KMS-11 (cell line): Measurements from ENCODE around the gene TSNAXIP1.

Experiments
- H2AFZ ChIP-seq: fragments of 200-600 bp; sonication (generic); 2 replicates; pipeline ENCODE4 v1.6.1; 2016; ENCODE audit warnings: antibody characterized with exemption, mixed run types, low read depth
- H3K27ac ChIP-seq: fragments of 200-600 bp; sonication (generic); 2 replicates; pipeline ENCODE4 v1.6.1; 2016; ENCODE audit warnings: mild to moderate bottlenecking, mixed run types
- H3K27me3 ChIP-seq: fragments of 200-600 bp; sonication (generic); 2 replicates; pipeline ENCODE4 v1.6.1; 2017; ENCODE audit warnings: mild to moderate bottlenecking, low read depth, mixed run types, moderate library complexity; ENCODE audit not compliant: insufficient read depth
- H3K36me3 ChIP-seq: fragments of 200-600 bp; sonication (generic); 2 replicates; pipeline ENCODE4 v1.6.1; 2017; ENCODE audit warnings: mild to moderate bottlenecking, mixed run types; ENCODE audit not compliant: insufficient read depth
- H3K4me1 ChIP-seq: fragments of 200-600 bp; sonication (generic); 2 replicates; pipeline ENCODE4 v1.6.1; 2016; ENCODE audit warnings: mild to moderate bottlenecking, low read depth, mixed run types; ENCODE audit not compliant: poor library complexity, severe bottlenecking
- H3K4me2 ChIP-seq: fragments of 200-600 bp; sonication (generic); 2 replicates; pipeline ENCODE4 v1.7.0; 2016; ENCODE audit warnings: mild to moderate bottlenecking, mixed run types
- H3K4me3 ChIP-seq: fragments of 200-600 bp; sonication (generic); IDR thresholded peaks from 2 replicates; pipeline ENCODE4 v1.6.1; 2017; ENCODE audit warnings: low read depth, low read length, mixed read lengths; ENCODE audit not compliant: insufficient read depth
- H3K79me2 ChIP-seq: fragments of 200-600 bp; sonication (generic); 2 replicates; pipeline ENCODE4 v1.6.1; 2016; ENCODE audit warnings: low read depth, mixed run types; ENCODE audit not compliant: insufficient read depth
- H3K9ac ChIP-seq: fragments of 200-600 bp; sonication (generic); 2 replicates; pipeline ENCODE4 v1.6.1; 2016; ENCODE audit warnings: mild to moderate bottlenecking, mixed run types
- H4K20me1 ChIP-seq: fragments of 200-600 bp; sonication (generic); 2 replicates; pipeline ENCODE4 v1.6.1; 2016; ENCODE audit warnings: mild to moderate bottlenecking, mixed run types; ENCODE audit not compliant: insufficient read depth
- CTCF ChIP-seq: fragments of 200-600 bp; sonication (generic); conservative IDR thresholded peaks from 2 replicates; pipeline ENCODE4 v1.6.1; 2017; ENCODE audit warnings: low read depth, mild to moderate bottlenecking, antibody characterized with exemption, low read length, moderate library complexity, mixed read lengths

TSNAXIP1 gene

GRCh38 chr16:67874372-67874771, 67.7 kb downstream of the TSNAXIP1 start:
- no peak for TF ChIP-seq CTCF
- Histone ChIP-seq H3K4me1 (peaks cover 51% of the 10 kb centered on the region), H3K4me2 (peak overlapping the region; percentile 89), H3K9ac (no peak overlapping the region), H3K4me3 (no peak overlapping the region), H3K79me2 (peaks cover 30% of the 10 kb centered on the region), H2AFZ (no peak overlapping the region), H3K27me3 (no peaks in the 10 kb centered on the region), H3K27ac (no peak overlapping the region), H3K36me3 (peaks cover 14% of the 10 kb centered on the region; the same call in 1 of the 2 replicates), H4K20me1 (no peaks in the 10 kb centered on the region)

- Histone ChIP-seq H3K79me2 (peaks cover 30% of the 10 kb centered on the region), H3K27ac (no peak overlapping the region), H3K4me2 (no peak overlapping the region), H3K4me1 (peaks cover 26% of the 10 kb centered on the region), H4K20me1 (no peaks in the 10 kb centered on the region), H3K36me3 (peaks cover 18% of the 10 kb centered on the region; the same call in 1 of the 2 replicates), H3K27me3 (no peaks in the 10 kb centered on the region), H3K9ac (no peak overlapping the region), H3K4me3 (no peak overlapping the region), H2AFZ (no peak overlapping the region)
- TF ChIP-seq CTCF = no peak
These were observed 70.4 kb downstream of the TSNAXIP1 start for GRCh38 chr16:67877064-67877463.
